Karpas-422 (cell line): ENCODE results near the gene SLC6A7. TPM values are rescaled to one million over a fixed set of nuclear protein-coding genes. Genes with fewer than 3 reads are reported as not detected.

Experiments used
- DNase-seq: peaks from one replicate; pipeline ENCODE4 v3.0.0-alpha.2; 2015
- H2AFZ ChIP-seq: fragments of 200-600 bp; sonication (generic); 2 replicates; pipeline ENCODE4 v1.6.1; 2014; ENCODE audit warnings: antibody characterized with exemption, low read length, mixed read lengths
- H3K27ac ChIP-seq: fragments of 200-600 bp; sonication (generic); 2 replicates; pipeline ENCODE4 v1.5.1; 2014; ENCODE audit warnings: mild to moderate bottlenecking, low read length, moderate library complexity
- H3K27me3 ChIP-seq: fragments of 200-600 bp; sonication (generic); 2 replicates; pipeline ENCODE4 v1.6.1; 2014; ENCODE audit warnings: low read length, mixed read lengths
- H3K36me3 ChIP-seq: fragments of 200-600 bp; sonication (generic); 2 replicates; pipeline ENCODE4 v1.6.1; 2014; ENCODE audit warnings: low read length, mixed read lengths; ENCODE audit not compliant: insufficient read depth
- H3K4me1 ChIP-seq: fragments of 200-600 bp; sonication (generic); 2 replicates; pipeline ENCODE4 v1.6.1; 2014; ENCODE audit warnings: mild to moderate bottlenecking, low read length, mixed read lengths
- H3K4me2 ChIP-seq: fragments of 200-600 bp; sonication (generic); 2 replicates; pipeline ENCODE4 v1.6.1; 2014; ENCODE audit warnings: low read length, low read depth, mild to moderate bottlenecking; ENCODE audit not compliant: poor library complexity, severe bottlenecking
- H3K4me3 ChIP-seq: fragments of 200-600 bp; sonication (generic); 2 replicates; pipeline ENCODE4 v1.5.1; 2014; ENCODE audit warnings: mild to moderate bottlenecking, antibody characterized with exemption, low read length, mixed read lengths
- H3K79me2 ChIP-seq: fragments of 200-600 bp; sonication (generic); 2 replicates; pipeline ENCODE4 v1.6.1; 2014; ENCODE audit warnings: mild to moderate bottlenecking, low read length, mixed read lengths
- H3K9ac ChIP-seq: fragments of 200-600 bp; sonication (generic); 2 replicates; pipeline ENCODE4 v1.6.0; 2014; ENCODE audit warnings: low read length
- H3K9me2 ChIP-seq: fragments of 200-600 bp; sonication (generic), shearing (Covaris generic); replicated peaks from 2 replicates; pipeline ENCODE4 v1.6.0; 2014; ENCODE audit warnings: mild to moderate bottlenecking, low read length, moderate library complexity; ENCODE audit not compliant: insufficient read depth
- H3K9me3 ChIP-seq: fragments of 300-700, 200-600 bp; sonication (generic); 2 replicates; pipeline ENCODE4 v1.6.1; 2014; ENCODE audit warnings: low read length, mixed read lengths
- H4K20me1 ChIP-seq: fragments of 200-600 bp; sonication (generic); 2 replicates; pipeline ENCODE4 v1.6.1; 2014; ENCODE audit warnings: mild to moderate bottlenecking, antibody characterized with exemption, low read length, low read depth; ENCODE audit not compliant: insufficient read depth
- total RNA-seq: library from RNA; depleted of rRNA; stranded (reverse); fragments of >200 nt; shearing (Covaris generic); gene quantifications from 2 replicates; pipeline ENCODE4 v1.2.3, GENCODE V29; 2014; ENCODE audit warnings: low replicate concordance

SLC6A7 gene
- total RNA-seq, 1 experiment from 2014 or later: not detected

DNA sequence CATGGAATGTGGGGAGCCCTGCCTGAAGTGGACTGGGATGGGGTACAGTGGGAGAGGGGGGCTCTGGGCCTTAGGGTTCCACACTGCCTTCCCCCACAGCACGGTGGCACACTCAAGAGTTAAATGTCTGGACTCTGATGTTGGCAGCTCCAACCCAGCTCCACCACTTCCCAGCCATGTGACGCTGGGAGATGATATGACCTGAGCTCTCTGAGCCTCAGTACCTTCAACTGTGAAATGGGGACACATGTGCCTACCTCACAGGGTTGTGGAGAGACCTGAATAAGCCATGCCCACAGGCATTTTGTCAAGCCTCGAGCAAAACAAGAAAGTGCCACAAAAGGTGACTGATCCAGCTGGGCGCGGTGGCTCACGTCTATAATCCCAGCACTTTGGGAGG is 30.8 kb upstream of the SLC6A7 start:
- no peaks in the 10 kb centered on the region for H3K9me3 ChIP-seq
- no peaks in the 10 kb centered on the region for H3K79me2 ChIP-seq
- no peak overlapping the region for H3K9ac ChIP-seq
- H3K4me2 ChIP-seq: no peak overlapping the region
- H3K27me3 ChIP-seq: no peaks in the 10 kb centered on the region
- no peak overlapping the region for H2AFZ ChIP-seq
- peaks cover 20% of the 10 kb centered on the region for H3K4me1 ChIP-seq
- peaks cover 13% of the 10 kb centered on the region; the same call in 1 of the 2 replicates for H4K20me1 ChIP-seq
- DNase-seq: no peak
- no peak overlapping the region for H3K27ac ChIP-seq
- no peaks in the 10 kb centered on the region for H3K36me3 ChIP-seq
- H3K4me3 ChIP-seq: no peak overlapping the region
- no peaks in the 10 kb centered on the region for H3K9me2 ChIP-seq

- Histone ChIP-seq H2AFZ (no peak overlapping the region), H3K27ac (no peak overlapping the region), H3K79me2 (no peaks in the 10 kb centered on the region), H3K9me2 (no peaks in the 10 kb centered on the region), H3K9me3 (no peaks in the 10 kb centered on the region), H4K20me1 (peaks cover 12% of the 10 kb centered on the region; the same call in 1 of the 2 replicates), H3K36me3 (no peaks in the 10 kb centered on the region), H3K4me3 (no peak overlapping the region), H3K27me3 (no peaks in the 10 kb centered on the region), H3K9ac (no peak overlapping the region), H3K4me2 (no peak overlapping the region), H3K4me1 (peaks cover 15% of the 10 kb centered on the region)
- DNase-seq: peak; percentile 51
These were observed 30.1 kb upstream of the SLC6A7 start for GRCh38 chr5:150159741-150160179.

DNA sequence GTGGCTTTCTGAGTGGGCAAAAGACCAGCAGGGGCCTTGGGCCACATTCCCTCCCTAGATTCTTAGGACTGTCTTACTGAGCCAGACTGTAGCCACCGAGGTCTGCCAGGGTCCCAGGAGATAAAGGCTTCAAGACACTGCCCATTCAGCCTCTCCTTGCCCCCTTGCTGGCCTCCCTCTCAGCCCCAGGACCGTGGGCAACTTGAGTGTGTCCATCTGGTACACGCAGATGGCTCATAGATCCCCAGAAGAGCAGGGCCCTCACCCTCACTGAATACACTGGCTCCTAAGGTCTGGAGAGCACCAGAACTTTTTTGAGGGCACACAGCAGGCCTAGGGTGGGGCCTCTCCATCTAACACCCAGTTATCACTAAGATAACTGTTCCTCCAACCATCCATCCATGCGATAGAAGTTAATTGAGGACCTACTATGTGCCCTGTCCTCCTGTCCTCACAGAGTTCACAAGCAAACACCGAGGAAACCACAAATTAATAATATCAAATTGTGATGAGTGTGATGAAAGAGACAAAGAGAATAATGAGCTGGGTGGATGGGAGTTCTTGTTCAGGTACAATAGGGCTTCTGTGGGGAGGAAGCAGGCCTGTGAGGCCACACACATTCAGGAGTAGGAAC is 29.3 kb upstream of the SLC6A7 start:
- H3K9me3 ChIP-seq: no peaks in the 10 kb centered on the region
- H2AFZ ChIP-seq: no peak overlapping the region

DNA sequence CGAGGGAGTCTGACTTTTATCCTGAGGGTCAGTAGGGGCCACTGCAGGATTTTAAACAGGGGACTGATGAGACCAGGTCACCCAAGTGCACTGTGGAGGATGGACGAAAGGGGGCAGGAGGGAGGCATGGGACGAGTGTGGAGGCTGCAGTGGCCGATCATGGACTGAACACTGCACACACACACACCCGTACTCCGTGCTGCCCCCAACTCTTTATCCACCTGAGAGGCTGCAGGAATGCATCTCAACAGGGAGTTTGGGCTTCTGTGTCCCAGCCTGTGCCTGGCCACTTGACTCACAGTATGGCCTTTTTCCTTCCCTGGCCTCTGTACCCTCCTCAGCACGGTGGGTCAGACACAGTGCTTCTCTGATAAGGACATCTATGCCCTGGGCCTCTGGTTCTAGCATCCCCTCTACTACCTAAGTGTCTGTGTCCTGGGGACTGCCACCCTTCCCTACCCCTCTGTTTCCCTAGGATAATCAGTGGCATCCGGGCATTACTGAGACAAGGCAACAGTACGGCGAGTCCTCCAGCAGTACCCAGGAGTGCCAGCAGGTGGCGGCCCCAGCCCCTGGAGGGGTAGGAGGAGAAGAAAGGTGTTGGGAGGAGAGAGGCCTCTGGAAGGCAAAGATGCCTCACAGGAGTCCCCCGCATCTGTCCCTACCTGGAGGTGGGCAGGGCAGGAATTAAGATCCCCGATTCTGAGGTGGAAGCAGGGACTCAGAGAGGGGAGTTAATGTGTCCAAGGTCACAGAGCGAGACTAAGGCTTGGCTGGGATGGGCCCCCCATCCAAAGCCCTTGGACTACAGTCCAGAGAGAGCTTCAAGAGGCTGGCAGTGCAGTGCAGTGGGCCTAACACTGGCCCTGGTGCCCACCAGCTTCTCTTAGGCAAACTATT is 28.4 kb upstream of the SLC6A7 start:
- no peak overlapping the region for H3K27ac ChIP-seq
- no peaks in the 10 kb centered on the region for H3K36me3 ChIP-seq
- H3K9ac ChIP-seq: no peak overlapping the region
- H3K9me3 ChIP-seq: no peaks in the 10 kb centered on the region
- H3K79me2 ChIP-seq: no peaks in the 10 kb centered on the region
- DNase-seq: peak; percentile 89
- H2AFZ ChIP-seq: no peak overlapping the region
- peaks cover 7% of the 10 kb centered on the region; the same call in 1 of the 2 replicates for H4K20me1 ChIP-seq
- peaks cover 9% of the 10 kb centered on the region for H3K4me1 ChIP-seq
- peak overlapping the region; percentile 21 for H3K4me2 ChIP-seq
- H3K4me3 ChIP-seq: no peak overlapping the region
- H3K27me3 ChIP-seq: no peaks in the 10 kb centered on the region
- H3K9me2 ChIP-seq: no peaks in the 10 kb centered on the region

More for the DNA sequence above, 29.3 kb upstream of the SLC6A7 start:
- no peaks in the 10 kb centered on the region for H3K79me2 ChIP-seq
- H3K27me3 ChIP-seq: no peaks in the 10 kb centered on the region
- no peaks in the 10 kb centered on the region for H3K36me3 ChIP-seq
- no peak overlapping the region for H3K4me2 ChIP-seq
- H3K4me1 ChIP-seq: peaks cover 9% of the 10 kb centered on the region
- no peaks in the 10 kb centered on the region for H3K9me2 ChIP-seq
- no peak overlapping the region for H3K4me3 ChIP-seq
- no peak for DNase-seq
- H3K9ac ChIP-seq: no peak overlapping the region
- H4K20me1 ChIP-seq: peaks cover 12% of the 10 kb centered on the region; the same call in 1 of the 2 replicates
- H3K27ac ChIP-seq: no peak overlapping the region

DNA sequence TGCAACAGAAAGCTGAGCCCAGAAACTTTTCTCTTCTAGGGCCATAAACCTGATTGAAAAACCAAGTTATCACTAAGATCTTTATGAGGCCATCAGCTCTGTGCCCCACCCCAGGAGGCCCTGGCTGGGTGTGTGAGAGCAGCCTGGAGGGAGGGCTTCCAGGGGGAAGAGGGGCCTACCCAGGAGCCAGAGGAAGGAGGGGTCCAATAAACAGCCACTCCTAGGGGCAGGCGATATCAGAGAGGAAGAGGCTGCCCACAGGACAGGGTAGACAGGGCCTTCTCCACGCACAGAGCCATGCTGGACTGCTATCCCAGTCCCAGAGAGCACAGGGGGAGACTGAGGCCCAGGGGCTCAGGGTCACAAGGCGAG is 27.7 kb upstream of the SLC6A7 start:
- no peaks in the 10 kb centered on the region for H3K36me3 ChIP-seq
- no peak overlapping the region for H2AFZ ChIP-seq
- H3K4me3 ChIP-seq: no peak overlapping the region
- no peak overlapping the region for H3K4me2 ChIP-seq
- no peaks in the 10 kb centered on the region for H3K9me3 ChIP-seq
- no peak overlapping the region for H3K9ac ChIP-seq
- H3K79me2 ChIP-seq: no peaks in the 10 kb centered on the region
- H4K20me1 ChIP-seq: peaks cover 7% of the 10 kb centered on the region; the same call in 1 of the 2 replicates
- H3K27ac ChIP-seq: no peak overlapping the region
- DNase-seq: no peak
- no peaks in the 10 kb centered on the region for H3K27me3 ChIP-seq
- H3K9me2 ChIP-seq: no peaks in the 10 kb centered on the region
- H3K4me1 ChIP-seq: peaks cover 9% of the 10 kb centered on the region

DNA sequence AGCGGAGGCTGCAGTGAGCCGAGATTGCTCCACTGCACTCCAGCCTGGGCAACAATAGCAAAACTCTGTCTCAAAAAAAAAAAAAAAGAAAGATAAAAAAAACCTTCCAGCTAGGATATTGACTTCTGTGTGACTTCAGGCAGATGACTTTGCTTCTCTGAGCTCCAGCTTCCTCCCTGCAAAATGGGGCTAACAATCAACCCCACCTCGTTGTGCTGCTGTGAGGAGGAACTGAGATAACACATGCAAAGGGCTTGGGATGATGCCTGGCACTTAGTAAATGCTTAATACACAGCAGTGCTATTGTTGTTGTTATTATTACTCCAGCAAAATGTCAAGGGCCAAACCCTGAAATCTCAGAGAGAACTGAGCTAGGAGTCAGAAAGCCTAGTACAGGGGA is 26.8 kb upstream of the SLC6A7 start:
- Histone ChIP-seq H3K36me3 (no peaks in the 10 kb centered on the region), H4K20me1 (0 out of 2 replicates have a peak, but pooled peaks cover 7% of the 10 kb centered on the region), H3K79me2 (no peaks in the 10 kb centered on the region), H3K9me3 (no peaks in the 10 kb centered on the region), H3K27me3 (no peaks in the 10 kb centered on the region), H3K4me2 (no peak overlapping the region), H3K4me3 (no peak overlapping the region), H2AFZ (no peak overlapping the region), H3K9ac (no peak overlapping the region), H3K27ac (no peak overlapping the region), H3K9me2 (no peaks in the 10 kb centered on the region), H3K4me1 (peaks cover 9% of the 10 kb centered on the region)
- DNase-seq: no peak

GRCh38 chr5:150163547-150164059 is 26.3 kb upstream of the SLC6A7 start:
- Histone ChIP-seq H3K9ac (no peak overlapping the region), H3K9me2 (no peaks in the 10 kb centered on the region), H3K27ac (no peak overlapping the region), H3K27me3 (no peaks in the 10 kb centered on the region), H3K4me3 (no peak overlapping the region), H4K20me1 (0 out of 2 replicates have a peak, but pooled peaks cover 7% of the 10 kb centered on the region), H3K9me3 (no peaks in the 10 kb centered on the region), H3K4me1 (peaks cover 9% of the 10 kb centered on the region), H3K4me2 (no peak overlapping the region), H3K36me3 (no peaks in the 10 kb centered on the region), H2AFZ (no peak overlapping the region), H3K79me2 (no peaks in the 10 kb centered on the region)
- DNase-seq: no peak
